K562 (cell line): Measurements from ENCODE around the gene EFNA5. TPM values are rescaled to one million over a fixed set of nuclear protein-coding genes. Genes with fewer than 3 reads are reported as not detected.

Experiments used
- ATAC-seq: fragments of 200-7000 bp; cut with Tn5 transposase; 3 replicates; pipeline ENCODE4 v1.9.1; 2020; ENCODE audit warnings: moderate library complexity
- BruUV-seq: library from RNA; stranded (reverse); fragments of 400-500 nt; replicated peaks from 2 replicates; lab custom pipeline; 2021; lab: Mats Ljungman, UMichigan
- CTCF ChIA-PET: fragments of 300-600 bp; formaldehyde crosslinking; extraction: SDS; loops from one replicate; lab custom pipeline; 2021; ENCODE audit warnings: low intra/inter-chr PET ratio; lab: Yijun Ruan, JAX
- POLR2A ChIA-PET: fragments of 300-600, 350-650 bp; sonication (Branson Sonifier 250); formaldehyde crosslinking; extraction: SDS; loops from one replicate; lab custom pipeline; 2021; ENCODE audit warnings: antibody characterized with exemption, inconsistent platforms; lab: Yijun Ruan, JAX
- DNase-seq, 4 experiments: peaks; one replicate each; pipeline versions ENCODE4 v3.0.0 to v3.0.0-alpha.2; 2011 to 2018; ENCODE audit warnings: low spot score in 3 of 4, mixed read lengths in 3 of 4; ENCODE audit errors: extremely low read depth in 1 of 4
- FAIRE-seq: peaks from 2 replicates; lab custom pipeline; 2011; peaks lifted over from hg19 to GRCh38; lab: Jason Lieb, UNC
- H2AFZ ChIP-seq: 2 replicates; pipeline ENCODE4 v1.6.0; 2011; ENCODE audit warnings: low read depth, low read length, control low read depth, inconsistent platforms
- H3K27ac ChIP-seq: fragments of 200-600 bp; 3 replicates; pipeline ENCODE4 v1.8.0; 2011; ENCODE audit warnings: low read depth, mild to moderate bottlenecking, control low read depth, inconsistent platforms, low read length, moderate library complexity, mixed read lengths; ENCODE audit errors: extremely low read depth
- H3K27me3 ChIP-seq, 2 experiments: fragments of 300-600 bp in 1 of 2; 2 replicates in 1 of 2; 3 replicates in 1 of 2; pipeline versions ENCODE4 v1.6.0 to v1.8.0; 2011; ENCODE audit warnings: inconsistent platforms in 2 of 2, low read length in 2 of 2, mild to moderate bottlenecking in 1 of 2, mixed read lengths in 1 of 2, moderate library complexity in 1 of 2; ENCODE audit not compliant: control insufficient read depth in 2 of 2, insufficient read depth in 2 of 2
- H3K36me3 ChIP-seq: fragments of 300-600 bp; 3 replicates; pipeline ENCODE4 v1.8.0; 2011; ENCODE audit warnings: mild to moderate bottlenecking, low read length, inconsistent platforms; ENCODE audit not compliant: control insufficient read depth, insufficient read depth
- H3K4me1 ChIP-seq, 2 experiments: fragments of 200-600 bp in 1 of 2; replicated peaks in 1 of 2; 2 replicates in 1 of 2; 3 replicates in 1 of 2; pipeline versions ENCODE4 v1.5.1 to v1.8.0; 2011; ENCODE audit warnings: inconsistent platforms in 2 of 2, low read length in 2 of 2, mild to moderate bottlenecking in 1 of 2, mixed read lengths in 1 of 2, moderate library complexity in 1 of 2; ENCODE audit not compliant: control insufficient read depth in 2 of 2, insufficient read depth in 2 of 2
- H3K4me2 ChIP-seq: 2 replicates; pipeline ENCODE4 v1.6.1; 2011; ENCODE audit warnings: low read length, control low read depth, inconsistent platforms, mixed read lengths; ENCODE audit not compliant: insufficient read depth
- H3K4me3 ChIP-seq: fragments of 200-600 bp; sonication (generic), shearing (Covaris generic); 2 replicates; pipeline ENCODE4 v1.5.1; 2016; ENCODE audit warnings: control low read depth, inconsistent platforms
- H3K79me2 ChIP-seq: fragments of 200-600 bp; 3 replicates; pipeline ENCODE4 v1.8.0; 2011; ENCODE audit warnings: low read length, inconsistent platforms; ENCODE audit not compliant: control insufficient read depth, insufficient read depth
- H3K9ac ChIP-seq, 2 experiments: 2 replicates each; pipeline versions ENCODE4 v1.6.0 to v1.6.1; 2011; ENCODE audit warnings: low read depth in 2 of 2, low read length in 2 of 2, control low read depth in 1 of 2, inconsistent platforms in 1 of 2, mild to moderate bottlenecking in 1 of 2, mixed read lengths in 1 of 2; ENCODE audit not compliant: insufficient read depth in 1 of 2
- H3K9me1 ChIP-seq: one replicate; pipeline ENCODE4 v1.6.0; 2011; ENCODE audit warnings: inconsistent platforms, mild to moderate bottlenecking, low read length, moderate library complexity; ENCODE audit not compliant: control insufficient read depth, insufficient read depth
- H3K9me3 ChIP-seq: replicated peaks from 2 replicates; pipeline ENCODE4 v1.5.1; 2011; ENCODE audit warnings: low read depth, low read length, inconsistent platforms; ENCODE audit not compliant: control insufficient read depth, insufficient read depth
- H4K20me1 ChIP-seq: replicated peaks from 2 replicates; pipeline ENCODE4 v1.6.1; 2011; ENCODE audit warnings: low read length, inconsistent platforms, mixed read lengths; ENCODE audit not compliant: control insufficient read depth, insufficient read depth
- BCOR ChIP-seq: fragments of 450-650 bp; IDR thresholded peaks from 2 replicates; pipeline ENCODE4 v1.6.1; 2016
- KAT8 ChIP-seq: fragments of 450-650 bp; IDR thresholded peaks from 2 replicates; pipeline ENCODE4 v1.6.1; 2016; ENCODE audit warnings: low read depth, mild to moderate bottlenecking
- KLF6 ChIP-seq: fragments of 250-450 bp; sonication (Bioruptor Pico); IDR thresholded peaks from 2 replicates; pipeline ENCODE4 v1.4.0; 2020; ENCODE audit warnings: mild to moderate bottlenecking, moderate library complexity, borderline replicate concordance
- MCM5 ChIP-seq: fragments of 450-650 bp; IDR thresholded peaks from 2 replicates; pipeline ENCODE4 v1.6.1; 2016; ENCODE audit warnings: low read depth
- NCOA4 ChIP-seq: fragments of 450-650 bp; IDR thresholded peaks from 2 replicates; pipeline ENCODE4 v1.6.1; 2018; ENCODE audit warnings: mild to moderate bottlenecking; ENCODE audit not compliant: partially characterized antibody
- NFE2 ChIP-seq: IDR thresholded peaks from 2 replicates; pipeline ENCODE4 v1.6.1; 2014; ENCODE audit warnings: antibody characterized with exemption, low read depth
- POLR2G ChIP-seq: fragments of 200-400 bp; formaldehyde crosslinking; IDR thresholded peaks from 2 replicates; pipeline ENCODE4 v1.6.1; 2017; ENCODE audit warnings: low read depth, mild to moderate bottlenecking, antibody characterized with exemption, low read length, moderate library complexity
- PPARD ChIP-seq: fragments of 250-450 bp; sonication (Bioruptor Pico); IDR thresholded peaks from 2 replicates; pipeline ENCODE4 v1.8.0; 2022; ENCODE audit warnings: inconsistent platforms, mild to moderate bottlenecking, moderate library complexity
- SMAD1 ChIP-seq: fragments of 150-350 bp; IDR thresholded peaks from 2 replicates; pipeline ENCODE4 v1.6.1; 2014; ENCODE audit warnings: low read length, low read depth; ENCODE audit not compliant: partially characterized antibody
- SMAD2 ChIP-seq: fragments of 150-350 bp; IDR thresholded peaks from 2 replicates; pipeline ENCODE4 v1.6.1; 2014; ENCODE audit warnings: low read depth, mild to moderate bottlenecking, low read length
- ZFPM2 ChIP-seq: fragments of 250-450 bp; sonication (Bioruptor Pico); IDR thresholded peaks from 2 replicates; pipeline ENCODE4 v1.5.1; 2022; ENCODE audit warnings: mild to moderate bottlenecking
- ZNF124 ChIP-seq: sonication (generic); formaldehyde crosslinking; IDR thresholded peaks from 2 replicates; pipeline ENCODE4 v1.8.1; 2022; ENCODE audit warnings: missing genetic modification reagents
- ZNF316 ChIP-seq: fragments of 450-650 bp; IDR thresholded peaks from 2 replicates; pipeline ENCODE4 v1.6.1; 2016
- in situ Hi-C: fragments of 300-500 bp; cut with MboI; formaldehyde crosslinking; loops from 4 replicates; pipeline ENCODE4 v1.15.0; 2018; ENCODE audit warnings: inconsistent platforms, mixed read lengths
- intact Hi-C: fragments of 100-400 bp; cut with micrococcal nuclease; formaldehyde crosslinking; loops from 2 replicates; pipeline ENCODE4 v1.14.2; 2022
- polyA plus RNA-seq, 8 experiments: library from polyadenylated mRNA; depleted of rRNA in 4 of 8; stranded (reverse) in 5 of 8; unstranded in 3 of 8; fragments of >200 nt; fragmentation: Nextera tagmentation in 2 of 8; fragmentation: Illumina TruSeq in 1 of 8; extraction: Ambion mirVana in 2 of 8; extraction: Trizol in 1 of 8; gene quantifications; 2 replicates each; pipeline versions ENCODE4 v1.2.1 to v1.2.3, GENCODE V29; 2011 to 2014; ENCODE audit warnings: inconsistent platforms in 1 of 8, missing spikeins in 1 of 8
- total RNA-seq, 7 experiments: library from RNA; depleted of rRNA in 6 of 7; stranded (reverse); fragments of >200 nt in 6 of 7; fragmentation: Illumina TruSeq in 2 of 7; extraction: Trizol in 2 of 7; gene quantifications; 2 replicates each; pipeline versions ENCODE4 v1.2.1 to v1.2.3, GENCODE V29; 2011 to 2021; ENCODE audit warnings: low replicate concordance in 1 of 7
- TF ChIP-seq, protein P1 (sequence below), 2 experiments: fragments of 250-450 bp in 1 of 2; fragments of 450-650 bp in 1 of 2; sonication (Bioruptor Pico) in 1 of 2; IDR thresholded peaks; 2 replicates each; pipeline versions ENCODE4 v1.6.1 to v1.8.0; 2016 to 2021; ENCODE audit warnings: mild to moderate bottlenecking in 2 of 2, moderate library complexity in 2 of 2, missing compliant biosample characterization in 1 of 2, missing genetic modification characterization in 1 of 2
- TF ChIP-seq, protein P2 (sequence below), 2 experiments: IDR thresholded peaks; 2 replicates each; pipeline ENCODE4 v1.6.1; 2011; ENCODE audit warnings: borderline replicate concordance in 1 of 2, control low read depth in 1 of 2, low read depth in 1 of 2, low read length in 1 of 2, mild to moderate bottlenecking in 1 of 2, mixed read lengths in 1 of 2, moderate library complexity in 1 of 2; ENCODE audit not compliant: insufficient read depth in 1 of 2, insufficient read length in 1 of 2, poor library complexity in 1 of 2, severe bottlenecking in 1 of 2; ENCODE audit errors: extremely low read depth in 1 of 2

Gene EFNA5
- total and polyA plus RNA-seq, 9 of the 15 experiments (the other 6 are each of a cell fraction or from before 2014, with no cell fraction given), result 0.20 TPM; not detected in 8

- BruUV-seq, result no TSS peak
- Histone ChIP-seq H3K36me3 (no peaks in the 10 kb centered on the region), H4K20me1 (no peaks in the 10 kb centered on the region), H3K27me3 (no peaks in the 10 kb centered on the region), H3K27ac (no peak overlapping the region), H2AFZ (no peak overlapping the region), H3K4me3 (no peak overlapping the region), H3K79me2 (no peaks in the 10 kb centered on the region), H3K9me1 (no peaks in the 10 kb centered on the region), H3K4me2 (no peak overlapping the region), H3K4me1 (no peaks in the 10 kb centered on the region), H3K9me3 (no peaks in the 10 kb centered on the region), H3K9ac (no peak overlapping the region)
- ATAC-seq (no peak), FAIRE-seq (no peak), DNase-seq (no peak)
- ChIA-PET POLR2A (no interaction called here), CTCF (no interaction called here)
- intact Hi-C loops, result no loop called here
- TF ChIP-seq KAT8 (no peak), POLR2G (no peak), NFE2 (no peak), MCM5 (no peak), SMAD1 (no peak), NCOA4 (no peak), BCOR (no peak), ZNF124 (CRISPR knock-in tag) (no peak), SMAD2 (no peak), ZFPM2 (CRISPR knock-in tag) (no peak), ZNF316 (no peak), PPARD (no peak), KLF6 (CRISPR knock-in tag) (no peak)
- TF ChIP-seq, protein P1, sequence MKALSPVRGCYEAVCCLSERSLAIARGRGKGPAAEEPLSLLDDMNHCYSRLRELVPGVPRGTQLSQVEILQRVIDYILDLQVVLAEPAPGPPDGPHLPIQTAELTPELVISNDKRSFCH (CRISPR knock-in tag; IDR thresholded peaks at IDR 0.05), result no peak
- TF ChIP-seq, protein P1 (tag; IDR thresholded peaks at IDR 0.05), result no peak
- TF ChIP-seq, protein P2, sequence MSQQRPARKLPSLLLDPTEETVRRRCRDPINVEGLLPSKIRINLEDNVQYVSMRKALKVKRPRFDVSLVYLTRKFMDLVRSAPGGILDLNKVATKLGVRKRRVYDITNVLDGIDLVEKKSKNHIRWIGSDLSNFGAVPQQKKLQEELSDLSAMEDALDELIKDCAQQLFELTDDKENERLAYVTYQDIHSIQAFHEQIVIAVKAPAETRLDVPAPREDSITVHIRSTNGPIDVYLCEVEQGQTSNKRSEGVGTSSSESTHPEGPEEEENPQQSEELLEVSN (IDR thresholded peaks at IDR 0.05; ENCODE audit: borderline replicate concordance in 1 of 2, extremely low read depth in 1 of 2, insufficient read depth in 1 of 2, insufficient read length in 1 of 2, low read depth in 1 of 2, low read length in 1 of 2, poor library complexity in 1 of 2, severe bottlenecking in 1 of 2), result no peak
- in situ Hi-C loops, result no loop called here
Measured at GRCh38 chr5:107538331-107538730, 132.4 kb downstream of the EFNA5 start.
